PC-3 (cell line): ENCODE data around the gene GID4. TPM values are rescaled to one million over a fixed set of nuclear protein-coding genes. Genes with fewer than 3 reads are reported as not detected.

Experiments
- ATAC-seq: fragments of 200-7000 bp; cut with Tn5 transposase; 2 replicates; pipeline ENCODE4 v1.9.1; 2020; ENCODE audit warnings: mild to moderate bottlenecking, moderate library complexity
- BruUV-seq: library from RNA; stranded (reverse); fragments of 400-500 nt; replicated peaks from 2 replicates; lab custom pipeline; 2021; lab: Mats Ljungman, UMichigan
- CTCF ChIA-PET: fragments of 300-600 bp; sonication (Branson Sonifier 250); formaldehyde crosslinking; loops from one replicate; lab custom pipeline; 2022; ENCODE audit warnings: antibody characterized with exemption; lab: Charles Lee
- POLR2A ChIA-PET: fragments of 300-600 bp; sonication (Branson Sonifier 250); formaldehyde crosslinking; loops from one replicate; lab custom pipeline; 2022; ENCODE audit warnings: antibody characterized with exemption; ENCODE audit not compliant: unreplicated experiment; lab: Charles Lee
- DNase-seq: peaks from one replicate; pipeline ENCODE4 v3.0.0-alpha.2; 2015
- H2AFZ ChIP-seq: fragments of 300-600 bp; sonication (generic); 2 replicates; pipeline ENCODE4 v1.6.0; 2016; ENCODE audit warnings: antibody characterized with exemption, low read length
- H3F3A ChIP-seq: fragments of 300-600 bp; sonication (generic); one replicate; pipeline ENCODE4 v1.6.0; 2017; ENCODE audit warnings: antibody characterized with exemption, low read length, control low read depth, mild to moderate bottlenecking; ENCODE audit not compliant: unreplicated experiment
- H3K27ac ChIP-seq: fragments of 300-600 bp; sonication (generic); 2 replicates; pipeline ENCODE4 v1.5.1; 2016; ENCODE audit warnings: mild to moderate bottlenecking, low read length
- H3K27me3 ChIP-seq: fragments of 300-600 bp; sonication (generic); 2 replicates; pipeline ENCODE4 v1.6.1; 2016; ENCODE audit warnings: low read length, mixed read lengths
- H3K36me3 ChIP-seq: fragments of 300-600 bp; sonication (generic); 2 replicates; pipeline ENCODE4 v1.6.1; 2016; ENCODE audit warnings: low read depth, mixed run types, low read length, mixed read lengths
- H3K4me1 ChIP-seq: fragments of 300-600 bp; sonication (generic); 2 replicates; pipeline ENCODE4 v1.5.1; 2016; ENCODE audit warnings: low read length; ENCODE audit not compliant: insufficient read depth
- H3K4me2 ChIP-seq: fragments of 300-600 bp; sonication (generic); 2 replicates; pipeline ENCODE4 v1.6.0; 2016; ENCODE audit warnings: low read length
- H3K4me3 ChIP-seq: fragments of 300-600 bp; sonication (generic); 2 replicates; pipeline ENCODE4 v1.5.1; 2016; ENCODE audit warnings: mild to moderate bottlenecking, low read length, mixed read lengths
- H3K79me2 ChIP-seq: fragments of 300-600 bp; sonication (generic); 2 replicates; pipeline ENCODE4 v1.6.1; 2017; ENCODE audit warnings: low read length, mixed read lengths
- H3K9ac ChIP-seq: fragments of 300-600 bp; sonication (generic); 2 replicates; pipeline ENCODE4 v1.6.0; 2016; ENCODE audit warnings: mild to moderate bottlenecking, low read length
- H3K9me2 ChIP-seq: fragments of 300-600 bp; sonication (generic); replicated peaks from 2 replicates; pipeline ENCODE4 v1.6.1; 2016; ENCODE audit warnings: mixed run types, low read length, mixed read lengths
- H3K9me3 ChIP-seq: fragments of 300-600 bp; sonication (generic); 2 replicates; pipeline ENCODE4 v1.6.1; 2016; ENCODE audit warnings: low read length, mixed read lengths
- H4K20me1 ChIP-seq: fragments of 300-600 bp; sonication (generic); 2 replicates; pipeline ENCODE4 v1.6.1; 2016; ENCODE audit warnings: low read length, mixed read lengths
- EZH2 ChIP-seq: fragments of 300-600 bp; sonication (generic); IDR thresholded peaks from one replicate; pipeline ENCODE4 v1.6.1; 2017; ENCODE audit warnings: antibody characterized with exemption, mild to moderate bottlenecking, low read length; ENCODE audit not compliant: unreplicated experiment
- EZH2phosphoT487 ChIP-seq: fragments of 300-600 bp; sonication (generic); IDR thresholded peaks from 2 replicates; pipeline ENCODE4 v1.6.1; 2018; ENCODE audit warnings: mild to moderate bottlenecking, antibody characterized with exemption, low read length, borderline replicate concordance
- intact Hi-C: fragments of 100-400 bp; cut with micrococcal nuclease; formaldehyde crosslinking; loops from 2 replicates; pipeline ENCODE4 v1.9.0; 2023
- total RNA-seq: library from RNA; depleted of rRNA; stranded (reverse); fragments of >200 nt; gene quantifications from 2 replicates; pipeline ENCODE4 v1.2.3, GENCODE V29; 2014
- TF ChIP-seq, protein P1 (sequence below): fragments of 300-600 bp; sonication (generic); conservative IDR thresholded peaks from 2 replicates; pipeline ENCODE4 v1.5.1; 2017; ENCODE audit warnings: antibody characterized with exemption, low read depth, mild to moderate bottlenecking, low read length

GID4 gene
- total RNA-seq, 1 experiment from 2014 or later: 7.3 TPM

DNA sequence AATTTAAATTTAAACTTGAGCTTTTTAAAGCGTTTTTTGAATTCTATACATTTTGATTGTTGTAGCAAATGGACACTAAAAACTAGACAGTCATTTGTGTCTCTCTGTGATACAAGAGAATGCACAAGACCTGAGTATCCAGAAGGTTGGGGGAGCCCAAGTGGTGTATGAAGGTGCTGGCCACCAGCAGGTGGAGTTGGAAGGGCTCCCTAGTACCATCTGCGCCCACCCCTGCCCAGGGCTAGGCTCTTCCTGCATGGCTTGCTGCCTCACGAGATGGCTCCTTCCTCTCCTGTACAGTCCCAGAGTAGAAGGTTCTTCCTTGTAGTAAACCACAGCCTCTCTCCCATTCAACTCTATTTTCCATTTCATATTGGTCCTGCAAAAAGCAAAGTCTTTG is 17.0 kb downstream of the GID4 start:
- no TSS peak for BruUV-seq
- no peak overlapping the region for H2AFZ ChIP-seq
- no peak overlapping the region for H3K4me3 ChIP-seq
- ChIA-PET CTCF (no interaction called here), POLR2A (no interaction called here)
- no peak overlapping the region for H3K27ac ChIP-seq
- H3K4me2 ChIP-seq: no peak overlapping the region
- H3K4me1 ChIP-seq: no peaks in the 10 kb centered on the region
- ATAC-seq (no peak), DNase-seq (no peak)
- no peak overlapping the region for H3K9ac ChIP-seq
- peaks cover 9% of the 10 kb centered on the region; the same call in 1 of the 2 replicates for H3K36me3 ChIP-seq
- H3K27me3 ChIP-seq: no peaks in the 10 kb centered on the region
- no peaks in the 10 kb centered on the region for H3K79me2 ChIP-seq
- H3K9me3 ChIP-seq: no peaks in the 10 kb centered on the region
- no peaks in the 10 kb centered on the region for H4K20me1 ChIP-seq
- H3F3A ChIP-seq: no peaks in the 10 kb centered on the region
- no peaks in the 10 kb centered on the region for H3K9me2 ChIP-seq
- intact Hi-C loops: no loop called here
- TF ChIP-seq, protein P1, sequence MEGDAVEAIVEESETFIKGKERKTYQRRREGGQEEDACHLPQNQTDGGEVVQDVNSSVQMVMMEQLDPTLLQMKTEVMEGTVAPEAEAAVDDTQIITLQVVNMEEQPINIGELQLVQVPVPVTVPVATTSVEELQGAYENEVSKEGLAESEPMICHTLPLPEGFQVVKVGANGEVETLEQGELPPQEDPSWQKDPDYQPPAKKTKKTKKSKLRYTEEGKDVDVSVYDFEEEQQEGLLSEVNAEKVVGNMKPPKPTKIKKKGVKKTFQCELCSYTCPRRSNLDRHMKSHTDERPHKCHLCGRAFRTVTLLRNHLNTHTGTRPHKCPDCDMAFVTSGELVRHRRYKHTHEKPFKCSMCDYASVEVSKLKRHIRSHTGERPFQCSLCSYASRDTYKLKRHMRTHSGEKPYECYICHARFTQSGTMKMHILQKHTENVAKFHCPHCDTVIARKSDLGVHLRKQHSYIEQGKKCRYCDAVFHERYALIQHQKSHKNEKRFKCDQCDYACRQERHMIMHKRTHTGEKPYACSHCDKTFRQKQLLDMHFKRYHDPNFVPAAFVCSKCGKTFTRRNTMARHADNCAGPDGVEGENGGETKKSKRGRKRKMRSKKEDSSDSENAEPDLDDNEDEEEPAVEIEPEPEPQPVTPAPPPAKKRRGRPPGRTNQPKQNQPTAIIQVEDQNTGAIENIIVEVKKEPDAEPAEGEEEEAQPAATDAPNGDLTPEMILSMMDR: peak; percentile 23; the same call in 1 of the 2 replicates
- no peak for TF ChIP-seq EZH2phosphoT487

DNA sequence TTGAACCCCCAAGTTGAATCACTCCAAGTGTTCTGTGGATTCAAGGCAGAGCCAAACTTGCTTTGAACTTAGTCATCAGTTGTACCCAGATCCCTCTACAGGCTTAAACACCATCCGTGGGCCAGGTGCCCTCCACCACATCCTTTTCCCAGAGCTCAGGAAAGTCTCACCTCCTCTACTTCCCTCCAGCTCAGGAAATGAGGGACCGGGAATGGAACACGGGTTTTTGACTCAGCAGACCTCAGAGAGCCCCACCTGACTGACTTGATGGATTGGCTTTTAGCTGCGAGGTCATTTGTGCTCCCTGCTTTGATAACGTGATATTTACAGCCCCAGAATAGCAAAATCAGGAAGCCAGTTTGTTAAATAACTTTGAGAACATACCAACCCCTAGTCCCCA is 20.1 kb downstream of the GID4 start:
- BruUV-seq: no TSS peak
- Histone ChIP-seq H3K27me3 (no peaks in the 10 kb centered on the region), H3K4me3 (no peak overlapping the region), H3K4me1 (no peaks in the 10 kb centered on the region), H3K36me3 (peaks cover 11% of the 10 kb centered on the region; the same call in 1 of the 2 replicates), H3K27ac (no peak overlapping the region), H3K9me3 (no peaks in the 10 kb centered on the region), H4K20me1 (no peaks in the 10 kb centered on the region), H3K9me2 (no peaks in the 10 kb centered on the region), H3K9ac (no peak overlapping the region), H3K79me2 (no peaks in the 10 kb centered on the region), H2AFZ (no peak overlapping the region), H3F3A (no peaks in the 10 kb centered on the region), H3K4me2 (no peak overlapping the region)
- DNase-seq (peak; percentile 17), ATAC-seq (no peak)
- POLR2A ChIA-PET: no interaction called here
- intact Hi-C loops: no loop called here
- TF ChIP-seq EZH2phosphoT487 (no peak), EZH2 (no peak)
- TF ChIP-seq, protein P1: no peak
- CTCF ChIA-PET: no interaction called here

DNA sequence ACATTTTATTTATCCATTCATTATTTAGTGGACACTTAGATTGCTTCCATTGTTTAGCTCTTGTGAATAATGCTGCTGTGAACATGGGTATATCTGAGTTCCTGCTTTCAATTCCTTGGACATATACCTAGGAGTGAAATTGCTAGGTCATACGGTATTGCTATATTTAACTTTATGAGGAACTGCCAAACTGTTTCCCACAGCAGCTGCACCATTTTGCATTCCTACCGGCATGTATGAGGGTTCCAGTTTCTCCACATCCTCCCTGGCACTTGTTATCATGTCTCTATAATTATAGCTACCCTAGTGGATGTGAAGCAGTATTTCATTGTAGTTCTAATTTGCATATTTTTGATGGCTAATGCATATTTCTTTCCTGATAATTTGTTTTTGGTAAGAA is 24.8 kb downstream of the GID4 start:
- peaks cover 10% of the 10 kb centered on the region; the same call in 1 of the 2 replicates for H3K36me3 ChIP-seq
- intact Hi-C loops: no loop called here
- CTCF ChIA-PET: no interaction called here
- no peak for DNase-seq
- POLR2A ChIA-PET: no interaction called here
- TF ChIP-seq, protein P1: no peak
- TF ChIP-seq EZH2: no peak
- no peak for TF ChIP-seq EZH2phosphoT487
- H4K20me1 ChIP-seq: no peaks in the 10 kb centered on the region
- no peak overlapping the region for H3K9ac ChIP-seq
- H3K79me2 ChIP-seq: no peaks in the 10 kb centered on the region
- no peak overlapping the region for H2AFZ ChIP-seq
- no peaks in the 10 kb centered on the region for H3K27me3 ChIP-seq
- no peak overlapping the region for H3K27ac ChIP-seq
- no peak overlapping the region for H3K4me3 ChIP-seq
- H3F3A ChIP-seq: no peaks in the 10 kb centered on the region
- H3K9me3 ChIP-seq: no peaks in the 10 kb centered on the region
- no peak for ATAC-seq
- no TSS peak for BruUV-seq
- no peaks in the 10 kb centered on the region for H3K9me2 ChIP-seq
- H3K4me1 ChIP-seq: no peaks in the 10 kb centered on the region
- no peak overlapping the region for H3K4me2 ChIP-seq
